SK-N-MC (cell line): ENCODE data around the gene FGF12.
"Not testable (repeated sequence)": the region's sequence is repeated elsewhere in the genome, so short reads cannot be mapped to it uniquely, and the experiment has no call there.

Experiments used
- DNase-seq: peaks from one replicate; pipeline ENCODE4 v3.0.0-alpha.2; 2011; ENCODE audit warnings: low read depth, low spot score
- H3K27ac ChIP-seq: fragments of 200-600 bp; sonication (generic); 2 replicates; pipeline ENCODE4 v1.5.1; 2016; ENCODE audit warnings: mixed run types
- H3K36me3 ChIP-seq: fragments of 200-600 bp; sonication (generic); 2 replicates; pipeline ENCODE4 v1.6.1; 2017; ENCODE audit warnings: antibody characterized with exemption, low read length, mixed read lengths; ENCODE audit not compliant: insufficient read depth
- H3K4me3 ChIP-seq: fragments of 200-600 bp; sonication (generic); 2 replicates; pipeline ENCODE4 v1.5.1; 2016
- H3K9ac ChIP-seq: fragments of 200-600 bp; sonication (generic); 2 replicates; pipeline ENCODE4 v1.8.0; 2017; ENCODE audit warnings: mixed run types, mixed read lengths; ENCODE audit not compliant: insufficient read length
- H3K9me3 ChIP-seq: fragments of 200-600 bp; sonication (generic); 2 replicates; pipeline ENCODE4 v1.6.1; 2017; ENCODE audit warnings: low read depth, mild to moderate bottlenecking, antibody characterized with exemption, low read length, moderate library complexity, mixed read lengths
- EZH2 ChIP-seq: fragments of 200-600 bp; sonication (generic); IDR thresholded peaks from one replicate; pipeline ENCODE4 v1.6.1; 2017; ENCODE audit warnings: antibody characterized with exemption
- FOXP2 ChIP-seq: optimal IDR thresholded peaks from 2 replicates; pipeline ENCODE3; 2011; ENCODE audit warnings: mild to moderate bottlenecking, moderate library complexity; ENCODE audit not compliant: insufficient read depth; ENCODE audit errors: extremely low read length, control extremely low read depth
- POLR2AphosphoS5 ChIP-seq: IDR thresholded peaks from 2 replicates; pipeline ENCODE4 v1.6.1; 2012; ENCODE audit warnings: mild to moderate bottlenecking, low read depth, low read length, borderline replicate concordance

FGF12 gene

DNA sequence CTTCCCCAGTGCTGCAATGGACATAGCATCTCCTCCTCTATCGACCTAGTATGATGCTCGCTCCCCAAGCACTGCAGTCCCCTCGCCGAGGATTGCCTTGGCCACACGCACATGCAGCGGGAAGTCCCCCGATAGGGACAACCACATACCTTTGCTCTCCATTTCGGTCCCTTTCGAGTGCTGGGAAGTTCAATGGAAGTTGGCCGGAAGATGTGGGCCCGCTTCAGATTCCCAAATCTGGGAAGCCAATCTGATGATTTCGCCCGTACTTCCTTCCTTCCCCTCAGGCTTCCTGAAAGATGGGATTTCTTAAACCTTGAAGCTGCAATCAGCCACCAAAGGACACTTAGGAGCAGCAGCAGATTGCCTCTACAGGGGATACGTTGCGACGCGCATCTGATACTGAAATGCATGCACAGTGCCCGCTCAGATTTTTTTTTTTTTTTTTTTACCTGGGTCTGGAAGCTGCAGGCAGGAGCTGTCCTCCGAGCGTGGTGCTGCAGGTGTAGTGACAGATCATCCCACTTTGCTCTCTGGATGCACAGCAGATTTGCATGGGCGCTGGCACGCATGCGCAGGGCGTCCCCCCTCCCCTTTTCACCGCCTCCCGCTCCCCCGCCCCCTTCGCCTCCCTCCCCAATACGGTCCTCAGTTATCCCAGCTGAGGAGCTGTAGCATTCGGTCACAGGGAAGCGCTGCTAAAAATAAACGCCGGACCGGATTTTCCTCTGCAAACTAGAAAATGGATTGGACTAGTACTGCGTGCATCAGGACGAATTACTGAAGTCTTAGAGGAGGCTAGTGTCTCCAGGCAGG, at the start of gene FGF12:
Gene FGF12, minus strand, starts transcription at position 510 of the 816 bp plus-strand sequence.
- peak within 1 kb of the TSS; percentile 60 for H3K4me3 ChIP-seq

DNA sequence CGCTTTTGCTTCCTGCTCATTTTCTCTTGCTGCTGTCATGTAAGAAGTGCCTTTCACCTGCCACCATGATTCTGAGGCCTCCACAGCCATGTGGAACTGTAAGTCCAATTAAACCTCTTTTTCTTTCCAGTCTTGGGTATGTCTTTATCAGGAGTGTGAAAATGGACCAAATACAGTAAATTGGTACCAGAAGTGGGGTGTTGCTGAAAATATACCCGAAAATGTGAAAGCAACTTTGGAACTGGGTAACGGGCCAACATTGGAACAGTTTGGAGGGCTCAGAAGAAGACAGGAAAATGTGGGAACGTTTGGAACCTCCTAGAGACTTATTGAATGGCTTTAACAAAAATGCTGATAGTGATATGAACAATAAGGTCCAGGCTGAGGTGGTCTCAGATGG, 47.0 kb upstream of the FGF12 start:
- H3K4me3 ChIP-seq, DNase-seq, H3K9ac ChIP-seq, H3K9me3 ChIP-seq, H3K36me3 ChIP-seq, H3K27ac ChIP-seq: not testable (repeated sequence)

More for the DNA sequence above, at the start of gene FGF12:
- no peak within 1 kb of the TSS for H3K27ac ChIP-seq
- peak; percentile 12 for DNase-seq
- H3K36me3 ChIP-seq: no peaks in the 10 kb centered on the region
- TF ChIP-seq EZH2 (no peak), POLR2AphosphoS5 (no peak), FOXP2 (no peak)
- no peaks in the 10 kb centered on the region for H3K9me3 ChIP-seq
- no peak within 1 kb of the TSS for H3K9ac ChIP-seq

DNA sequence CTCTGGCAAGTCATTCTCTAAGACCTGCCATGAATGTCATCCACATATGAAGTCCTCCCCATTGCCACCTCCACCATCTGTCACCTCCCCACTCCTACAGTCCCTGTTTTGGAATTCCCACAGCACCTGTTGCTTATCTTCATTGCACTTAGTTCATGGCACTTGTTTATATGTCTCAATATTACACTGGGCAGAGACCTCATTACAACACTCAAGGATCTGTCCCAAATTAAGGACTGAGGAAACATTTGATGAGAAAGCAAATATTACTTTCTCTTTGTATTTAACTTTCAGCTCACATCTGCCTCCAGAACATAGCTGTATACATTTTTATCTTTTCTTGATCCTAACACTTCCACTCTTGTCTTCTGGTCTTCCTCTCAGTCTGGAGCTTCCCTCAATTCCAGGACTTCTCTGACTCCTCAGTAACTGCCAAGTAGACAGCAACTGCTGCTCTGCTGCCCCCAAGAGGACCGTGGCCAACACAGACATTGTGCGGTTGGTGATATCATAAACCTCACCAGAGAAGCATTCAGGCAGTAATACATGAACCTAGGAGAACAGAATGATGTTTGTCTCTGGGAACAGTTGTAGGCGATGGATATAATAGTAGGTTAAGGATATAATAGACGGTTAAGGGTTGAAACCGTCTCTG, 45.0 kb upstream of the FGF12 start:
- H3K9me3 ChIP-seq: no peaks in the 10 kb centered on the region
- no peak for DNase-seq
- no peaks in the 10 kb centered on the region for H3K36me3 ChIP-seq
- H3K4me3 ChIP-seq: no peak overlapping the region
- H3K27ac ChIP-seq: no peak overlapping the region
- H3K9ac ChIP-seq: no peak overlapping the region
- TF ChIP-seq EZH2 (no peak), POLR2AphosphoS5 (no peak), FOXP2 (no peak)

DNA sequence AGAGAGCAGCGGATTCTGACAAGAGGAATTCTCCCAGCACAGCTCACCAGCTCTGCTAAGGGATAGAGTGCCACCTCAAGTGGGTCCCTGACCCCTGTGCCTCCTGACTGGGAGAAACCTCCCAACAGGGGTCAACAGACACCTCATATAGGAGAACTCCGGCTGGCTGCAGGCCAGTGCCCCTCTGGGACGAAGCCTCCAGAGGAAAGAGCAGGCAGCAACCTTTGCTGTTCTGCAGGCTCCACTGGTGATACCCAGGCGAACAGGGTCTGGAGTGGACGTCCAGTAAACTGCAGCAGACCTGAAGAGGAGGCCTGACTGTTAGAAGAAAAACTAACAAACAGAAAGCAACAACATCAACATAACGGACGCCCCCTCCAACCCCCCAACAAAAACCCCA, 31.3 kb upstream of the FGF12 start:
- H3K27ac ChIP-seq: no peak overlapping the region
- H3K9me3 ChIP-seq: no peaks in the 10 kb centered on the region
- H3K4me3 ChIP-seq: no peak overlapping the region
- H3K36me3 ChIP-seq: no peaks in the 10 kb centered on the region
- DNase-seq: no peak
- no peak overlapping the region for H3K9ac ChIP-seq
- TF ChIP-seq POLR2AphosphoS5 (no peak), EZH2 (no peak), FOXP2 (no peak)

DNA sequence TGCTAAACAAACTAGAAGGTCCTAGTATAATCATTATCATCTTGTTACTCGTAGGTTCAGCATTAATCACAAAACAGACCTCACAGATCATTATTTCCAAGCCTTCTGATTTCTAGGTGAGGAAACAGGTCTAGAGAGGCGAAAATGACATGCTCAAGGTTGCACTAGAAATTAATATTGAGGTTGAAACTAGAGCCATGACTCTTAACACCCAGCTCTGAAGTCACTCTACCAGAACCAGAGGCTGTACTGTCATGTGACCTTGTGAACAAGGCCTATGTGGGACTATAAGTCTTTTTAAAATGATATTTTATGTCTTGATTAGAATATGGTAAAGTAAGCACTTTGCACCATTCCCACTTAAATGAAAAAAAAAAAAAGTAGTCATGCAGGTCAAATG, 23.8 kb upstream of the FGF12 start:
- no peaks in the 10 kb centered on the region for H3K9me3 ChIP-seq
- DNase-seq: no peak
- TF ChIP-seq EZH2 (no peak), POLR2AphosphoS5 (no peak), FOXP2 (no peak)
- no peak overlapping the region for H3K9ac ChIP-seq
- H3K4me3 ChIP-seq: no peak overlapping the region
- H3K27ac ChIP-seq: no peak overlapping the region
- H3K36me3 ChIP-seq: no peaks in the 10 kb centered on the region

DNA sequence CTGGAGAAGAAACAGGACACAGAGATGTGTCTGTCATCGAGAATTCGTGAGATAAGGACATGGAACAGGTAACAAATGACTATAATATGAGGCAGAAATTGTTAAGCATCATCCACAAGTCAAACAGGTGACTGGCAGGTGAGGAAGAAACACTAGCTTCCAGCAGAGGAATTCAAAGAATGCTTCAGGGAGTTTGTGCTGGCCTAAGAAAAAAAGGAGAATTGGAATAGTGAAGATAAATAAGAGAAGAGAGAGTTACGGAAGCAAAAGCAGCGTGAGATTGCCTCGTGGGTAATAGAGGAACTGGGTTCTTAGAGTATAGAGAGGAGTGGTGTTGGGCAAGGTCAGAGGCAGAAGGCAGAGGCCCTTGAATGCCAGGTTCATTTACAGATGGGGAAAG, 22.9 kb upstream of the FGF12 start:
- TF ChIP-seq FOXP2 (no peak), EZH2 (no peak)
- Histone ChIP-seq H3K36me3 (no peaks in the 10 kb centered on the region), H3K27ac (no peak overlapping the region), H3K9me3 (no peaks in the 10 kb centered on the region), H3K9ac (no peak overlapping the region), H3K4me3 (no peak overlapping the region)
- DNase-seq: no peak

DNA sequence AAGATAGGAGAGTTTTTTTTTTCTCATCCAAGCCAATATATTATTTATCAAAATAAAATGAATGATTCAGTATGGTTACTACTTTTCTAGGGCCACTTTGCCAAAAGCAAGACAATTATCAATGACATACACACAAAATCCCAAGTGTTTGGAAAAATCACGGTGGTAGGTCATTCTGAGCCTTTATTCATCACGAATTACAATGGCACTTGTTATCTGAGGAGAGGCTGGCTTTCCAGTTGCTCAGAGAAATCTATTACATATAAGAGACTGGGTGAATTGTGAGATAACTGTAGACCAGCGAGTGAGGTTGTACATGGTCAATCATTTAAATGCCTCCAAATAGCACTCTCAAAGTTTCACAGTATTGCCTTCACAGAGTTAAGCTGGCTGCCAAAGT, 20.4 kb upstream of the FGF12 start:
- no peak for TF ChIP-seq POLR2AphosphoS5
- TF ChIP-seq FOXP2: no peak
- no peak for TF ChIP-seq EZH2
- no peak for DNase-seq
- no peak overlapping the region for H3K9ac ChIP-seq
- H3K27ac ChIP-seq: no peak overlapping the region
- no peaks in the 10 kb centered on the region for H3K36me3 ChIP-seq
- no peaks in the 10 kb centered on the region for H3K9me3 ChIP-seq
- no peak overlapping the region for H3K4me3 ChIP-seq

DNA sequence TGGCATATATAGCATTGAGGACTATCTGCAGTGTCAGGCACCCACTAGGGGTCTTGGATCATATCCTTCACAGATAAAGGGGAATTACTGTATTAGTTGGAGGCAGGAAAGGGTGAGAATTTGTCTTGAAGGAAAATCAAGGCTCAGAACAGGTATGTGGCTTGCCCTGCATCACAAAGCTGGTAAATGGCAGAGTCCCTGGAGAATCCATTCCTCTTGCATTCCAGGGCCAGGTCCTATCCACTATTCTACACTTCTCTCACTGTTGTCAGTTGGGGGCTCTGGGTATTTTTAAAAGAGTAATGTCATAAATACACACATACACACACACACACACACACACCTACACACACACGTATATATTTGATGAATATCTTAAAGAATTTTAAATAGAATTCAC, 19.8 kb upstream of the FGF12 start:
- no peak for DNase-seq
- Histone ChIP-seq H3K4me3 (no peak overlapping the region), H3K9ac (no peak overlapping the region), H3K36me3 (no peaks in the 10 kb centered on the region), H3K27ac (no peak overlapping the region), H3K9me3 (no peaks in the 10 kb centered on the region)
- TF ChIP-seq POLR2AphosphoS5 (no peak), EZH2 (no peak), FOXP2 (no peak)

DNA sequence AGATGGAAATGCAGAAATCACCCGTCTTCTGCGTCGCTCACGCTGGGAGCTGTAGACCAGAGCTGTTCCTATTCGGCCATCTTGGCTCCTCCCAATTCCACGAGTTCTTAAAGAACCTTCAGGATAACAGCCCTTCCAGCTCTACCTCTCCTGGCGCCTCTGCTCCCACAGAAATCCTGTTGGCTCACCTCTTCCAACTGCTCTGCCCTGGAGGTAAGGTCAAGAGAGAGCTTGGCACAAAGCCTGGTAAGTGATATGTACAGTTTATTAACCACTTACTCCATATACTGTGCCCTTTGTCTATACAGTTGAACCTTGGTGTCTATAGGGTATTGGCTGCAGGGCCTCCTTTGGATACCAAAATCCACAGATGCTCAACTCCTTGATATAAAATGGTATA, 17.8 kb upstream of the FGF12 start:
- Histone ChIP-seq H3K9ac (no peak overlapping the region), H3K27ac (no peak overlapping the region), H3K36me3 (no peaks in the 10 kb centered on the region), H3K4me3 (no peak overlapping the region), H3K9me3 (no peaks in the 10 kb centered on the region)
- no peak for TF ChIP-seq EZH2
- TF ChIP-seq FOXP2: no peak
- no peak for TF ChIP-seq POLR2AphosphoS5
- no peak for DNase-seq

DNA sequence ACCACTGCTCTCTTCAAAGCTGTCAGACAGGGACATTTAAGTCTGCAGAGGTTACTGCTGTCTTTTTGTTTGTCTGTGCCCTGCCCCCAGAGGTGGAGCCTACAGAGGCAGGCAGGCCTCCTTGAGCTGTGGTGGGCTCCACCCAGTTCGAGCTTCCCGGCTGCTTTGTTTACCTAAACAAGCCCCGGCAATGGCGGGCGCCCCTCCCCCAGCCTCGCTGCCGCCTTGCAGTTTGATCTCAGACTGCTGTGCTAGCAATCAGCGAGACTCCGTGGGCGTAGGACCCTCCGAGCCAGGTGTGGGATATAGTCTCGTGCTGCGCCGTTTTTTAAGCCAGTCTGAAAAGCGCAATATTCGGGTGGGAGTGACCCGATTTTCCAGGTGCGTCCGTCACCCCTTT, 17.3 kb upstream of the FGF12 start:
- not testable (repeated sequence) for DNase-seq

More for the DNA sequence above, 17.3 kb upstream of the FGF12 start:
- H3K4me3 ChIP-seq, H3K36me3 ChIP-seq, H3K9ac ChIP-seq, H3K9me3 ChIP-seq, H3K27ac ChIP-seq: not testable (repeated sequence)
